HG03095 (cell line): ENCODE results near the gene TBC1D22A.

Source experiments
- ATAC-seq: cut with Tn5 transposase; IDR thresholded peaks from one replicate; pipeline ENCODE4 v1.9.1; 2021; ENCODE audit warnings: moderate library complexity; ENCODE audit not compliant: unreplicated experiment

The TBC1D22A gene

GRCh38 chr22:47190957-47191670, 428.7 kb downstream of the TBC1D22A start:
- ATAC-seq: no peak

- no peak for ATAC-seq
Observed at GRCh38 chr22:47191671-47192650, 429.5 kb downstream of the TBC1D22A start.

GRCh38 chr22:47192651-47193437, 430.4 kb downstream of the TBC1D22A start:
- no peak for ATAC-seq

GRCh38 chr22:47193606-47194329, 431.3 kb downstream of the TBC1D22A start:
- no peak for ATAC-seq

- no peak for ATAC-seq
Observed at GRCh38 chr22:47194476-47195155, 432.2 kb downstream of the TBC1D22A start.

- no peak for ATAC-seq
Observed at GRCh38 chr22:47195156-47195483, 432.7 kb downstream of the TBC1D22A start.

GRCh38 chr22:47195484-47196165, 433.2 kb downstream of the TBC1D22A start:
- ATAC-seq: no peak

GRCh38 chr22:47196166-47196849, 433.9 kb downstream of the TBC1D22A start:
- no peak for ATAC-seq

GRCh38 chr22:47196881-47197772, 434.7 kb downstream of the TBC1D22A start:
- no peak for ATAC-seq

GRCh38 chr22:47197773-47198500, 435.5 kb downstream of the TBC1D22A start:
- no peak for ATAC-seq

GRCh38 chr22:47198801-47199251, 436.4 kb downstream of the TBC1D22A start:
- ATAC-seq: no peak

- no peak for ATAC-seq
Observed at GRCh38 chr22:47199261-47199978, 437.0 kb downstream of the TBC1D22A start.

GRCh38 chr22:47199979-47200272, 437.5 kb downstream of the TBC1D22A start:
- ATAC-seq: no peak

GRCh38 chr22:47200273-47201051, 438.0 kb downstream of the TBC1D22A start:
- no peak for ATAC-seq

GRCh38 chr22:47201186-47201995, 438.9 kb downstream of the TBC1D22A start:
- no peak for ATAC-seq
